Panc1 (cell line): ENCODE data around the gene PPP1R15A. TPM values are rescaled to one million over a fixed set of nuclear protein-coding genes. Genes with fewer than 3 reads are reported as not detected.
"Not testable (repeated sequence)": the region's sequence is repeated elsewhere in the genome, so short reads cannot be mapped to it uniquely, and the experiment has no call there.

Experiments used
- ATAC-seq: fragments of 200-7000 bp; cut with Tn5 transposase; 2 replicates; pipeline ENCODE4 v1.9.1; 2020; ENCODE audit warnings: mild to moderate bottlenecking, moderate library complexity
- BruUV-seq: library from RNA; stranded (reverse); fragments of 400-500 nt; replicated peaks from 2 replicates; lab custom pipeline; 2021; lab: Mats Ljungman, UMichigan
- CTCF ChIA-PET: fragments of 300-600 bp; sonication (Branson Sonifier 250); formaldehyde crosslinking; loops from one replicate; lab custom pipeline; 2022; ENCODE audit warnings: antibody characterized with exemption; lab: Charles Lee
- POLR2A ChIA-PET: fragments of 300-600 bp; sonication (Branson Sonifier 250); formaldehyde crosslinking; loops from one replicate; lab custom pipeline; 2022; ENCODE audit warnings: antibody characterized with exemption; lab: Charles Lee
- DNase-seq: peaks from one replicate; pipeline ENCODE4 v3.0.0-alpha.2; 2010; ENCODE audit warnings: low read depth, low spot score
- H3K27ac ChIP-seq: 2 replicates; pipeline ENCODE4 v1.5.1; 2011; ENCODE audit warnings: mild to moderate bottlenecking, low read length, inconsistent platforms
- H3K27me3 ChIP-seq: fragments of 200-500 bp; sonication (Bioruptor generic); 2 replicates; pipeline ENCODE4 v1.6.0; 2014; ENCODE audit warnings: low read length, inconsistent platforms; ENCODE audit not compliant: control insufficient read depth, insufficient read depth
- H3K36me3 ChIP-seq: fragments of 200-500 bp; sonication (Bioruptor generic); 2 replicates; pipeline ENCODE4 v1.5.1; 2014; ENCODE audit warnings: inconsistent platforms, mild to moderate bottlenecking, low read length, moderate library complexity; ENCODE audit not compliant: control insufficient read depth, insufficient read depth
- H3K4me1 ChIP-seq: 2 replicates; pipeline ENCODE4 v1.5.1; 2011; ENCODE audit warnings: inconsistent platforms, mild to moderate bottlenecking, low read length, moderate library complexity; ENCODE audit not compliant: control insufficient read depth, insufficient read depth
- H3K4me3 ChIP-seq, 2 experiments: 2 replicates each; pipeline ENCODE4 v1.5.1; 2011 to 2012; ENCODE audit warnings: low read depth in 2 of 2, low read length in 2 of 2, mild to moderate bottlenecking in 2 of 2, inconsistent platforms in 1 of 2, moderate library complexity in 1 of 2
- H3K9me3 ChIP-seq: fragments of 200-500 bp; sonication (Bioruptor generic); 2 replicates; pipeline ENCODE4 v1.5.1; 2014; ENCODE audit warnings: low read depth, mild to moderate bottlenecking, inconsistent platforms, low read length, moderate library complexity; ENCODE audit not compliant: control insufficient read depth, insufficient read depth
- CTCF ChIP-seq: fragments of 450-650 bp; IDR thresholded peaks from 2 replicates; pipeline ENCODE4 v1.5.1; 2017; ENCODE audit warnings: mild to moderate bottlenecking
- POLR2AphosphoS5 ChIP-seq: IDR thresholded peaks from 2 replicates; pipeline ENCODE4 v1.6.1; 2012; ENCODE audit warnings: mild to moderate bottlenecking, low read depth, low read length, moderate library complexity
- REST ChIP-seq, 2 experiments: IDR thresholded peaks; 2 replicates each; pipeline ENCODE4 v1.6.1; 2011 to 2012; ENCODE audit warnings: low read depth in 2 of 2, control low read depth in 1 of 2, low read length in 1 of 2, mild to moderate bottlenecking in 1 of 2, moderate library complexity in 1 of 2; ENCODE audit not compliant: insufficient read depth in 1 of 2
- SIN3A ChIP-seq: IDR thresholded peaks from 2 replicates; pipeline ENCODE4 v1.6.1; 2012; ENCODE audit warnings: low read depth, mild to moderate bottlenecking, low read length, moderate library complexity, borderline replicate concordance; ENCODE audit not compliant: insufficient read depth
- TCF7L2 ChIP-seq: IDR thresholded peaks from 2 replicates; pipeline ENCODE4 v1.6.1; 2011; ENCODE audit warnings: mild to moderate bottlenecking, low read depth, low read length, inconsistent platforms
- in situ Hi-C: cut with HindIII; loops from 2 replicates; pipeline ENCODE4 v1.10.0; 2016; ENCODE audit warnings: low sequenced_read_pairs, low pct_unique_long_range_greater_than_20kb
- intact Hi-C: fragments of 100-400 bp; cut with micrococcal nuclease; formaldehyde crosslinking; loops from one replicate; pipeline ENCODE4 v1.10.0; 2022; ENCODE audit not compliant: unreplicated experiment
- total RNA-seq: library from RNA; stranded (reverse); gene quantifications from one replicate; pipeline ENCODE4 v1.2.1, GENCODE V29; 2021; ENCODE audit not compliant: unreplicated experiment

Gene PPP1R15A
- total RNA-seq, 1 experiment from 2014 or later: 27.1 TPM

- no TSS peak for BruUV-seq
- H3K4me3 ChIP-seq: no peak overlapping the region
- ATAC-seq (no peak), DNase-seq (no peak)
- in situ Hi-C loops: no loop called here
- H3K36me3 ChIP-seq: peaks cover 4% of the 10 kb centered on the region; the same call in 1 of the 2 replicates
- no peaks in the 10 kb centered on the region for H3K27me3 ChIP-seq
- CTCF ChIA-PET: no interaction called here
- POLR2A ChIA-PET: interaction anchor here (0.6 kb wide), 1 partner anchor 18 kb away, joined by 8 read pairs; the partner anchor contains the start of gene NUCB1
- H3K27ac ChIP-seq: no peak overlapping the region
- no peak for TF ChIP-seq SIN3A
- no peak for TF ChIP-seq POLR2AphosphoS5
- no peak for TF ChIP-seq REST (IDR thresholded peaks at IDR 0.05; ENCODE audit: insufficient read depth in 1 of 2, low read depth in 2 of 2, low read length in 1 of 2)
- TF ChIP-seq CTCF: no peak
- TF ChIP-seq TCF7L2: no peak
- no peaks in the 10 kb centered on the region for H3K9me3 ChIP-seq
- H3K4me1 ChIP-seq: no peaks in the 10 kb centered on the region
- intact Hi-C loops: no loop called here
These were observed 45.9 kb downstream of the PPP1R15A start for GRCh38 chr19:48918071-48918470.

GRCh38 chr19:48918801-48919247 lies 46.6 kb downstream of the PPP1R15A start:
- Histone ChIP-seq H3K4me1 (no peaks in the 10 kb centered on the region), H3K4me3 (no peak overlapping the region), H3K9me3 (no peaks in the 10 kb centered on the region), H3K27me3 (no peaks in the 10 kb centered on the region), H3K36me3 (no peaks in the 10 kb centered on the region), H3K27ac (no peak overlapping the region)
- TF ChIP-seq POLR2AphosphoS5 (no peak), REST (IDR thresholded peaks at IDR 0.05; ENCODE audit: insufficient read depth in 1 of 2, low read depth in 2 of 2, low read length in 1 of 2) (no peak), TCF7L2 (no peak), CTCF (no peak), SIN3A (no peak)
- BruUV-seq: no TSS peak
- intact Hi-C loops (no loop called here), in situ Hi-C loops (no loop called here)
- ATAC-seq: peak; percentile 83
- ChIA-PET POLR2A (no interaction called here), CTCF (no interaction called here)
- no peak for DNase-seq

- ATAC-seq: not testable (repeated sequence)
These were observed 47.0 kb downstream of the PPP1R15A start for GRCh38 chr19:48919271-48919670.

More at GRCh38 chr19:48919271-48919670, 47.0 kb downstream of the PPP1R15A start:
- H3K4me1 ChIP-seq, H3K27ac ChIP-seq, DNase-seq, H3K36me3 ChIP-seq, POLR2A ChIA-PET, CTCF ChIA-PET, in situ Hi-C loops, H3K9me3 ChIP-seq, intact Hi-C loops, H3K4me3 ChIP-seq, BruUV-seq, H3K27me3 ChIP-seq: not testable (repeated sequence)
